Nephron (organoid): Measurements from ENCODE around the gene ZNF396.

Source experiments
- H3K27ac Mint-ChIP-seq, 3 experiments: 2 replicates each; pipeline ENCODE4 v1.8.0; 2020; ENCODE audit warnings: mixed read lengths in 3 of 3, mild to moderate bottlenecking in 2 of 3, moderate library complexity in 1 of 3
- H3K27me3 Mint-ChIP-seq: 2 replicates; pipeline ENCODE4 v1.8.0; 2021; ENCODE audit warnings: low read depth, mild to moderate bottlenecking, moderate library complexity, mixed read lengths
- H3K36me3 Mint-ChIP-seq: 2 replicates; pipeline ENCODE4 v1.8.0; 2020; ENCODE audit warnings: low read depth, mixed read lengths
- H3K4me1 Mint-ChIP-seq: 2 replicates; pipeline ENCODE4 v1.8.0; 2020; ENCODE audit warnings: mixed read lengths
- H3K4me3 Mint-ChIP-seq, 3 experiments: 2 replicates each; pipeline ENCODE4 v1.8.0; 2020; ENCODE audit warnings: mild to moderate bottlenecking in 3 of 3, mixed read lengths in 3 of 3, moderate library complexity in 2 of 3
- H3K9me3 Mint-ChIP-seq: 2 replicates; pipeline ENCODE4 v1.8.0; 2020; ENCODE audit warnings: mixed read lengths
- CTCF ChIP-seq, 3 experiments: fragments of 200-600 bp; sonication (generic); IDR thresholded peaks; one replicate each; pipeline ENCODE4 v1.5.0; 2021; ENCODE audit warnings: antibody characterized with exemption in 3 of 3; ENCODE audit not compliant: unreplicated experiment in 3 of 3

ZNF396 gene

GRCh38 chr18:35369126-35369525 is 8.0 kb downstream of the ZNF396 start:
- Mint-ChIP-seq H3K4me1 (no peaks in the 10 kb centered on the region), H3K27me3 (no peaks in the 10 kb centered on the region), H3K36me3 (peaks cover 4% of the 10 kb centered on the region), H3K9me3 (no peaks in the 10 kb centered on the region), H3K4me3 (no peak overlapping the region), H3K27ac (no peak overlapping the region)
- TF ChIP-seq CTCF (IDR thresholded peaks at IDR 0.05; ENCODE audit: unreplicated experiment in 3 of 3), result no peak

DNA sequence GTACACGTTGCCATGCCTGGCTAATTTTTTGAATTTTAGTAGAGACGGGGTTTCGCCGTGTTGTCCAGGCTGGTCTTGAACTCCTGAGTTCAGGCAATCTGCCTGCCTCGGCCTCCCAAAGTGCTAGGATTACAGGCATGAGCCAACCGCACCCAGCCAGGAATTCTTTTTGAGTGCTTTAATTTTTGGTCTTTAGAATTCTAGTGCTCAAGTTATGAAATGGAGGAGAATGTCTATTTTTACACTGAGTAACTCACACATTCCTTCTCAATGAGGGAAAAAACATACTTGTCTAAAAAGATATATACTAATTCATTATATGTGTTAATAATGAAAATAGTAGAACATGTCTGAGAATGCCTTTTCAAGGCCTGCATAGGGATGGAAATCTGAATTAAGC is 8.5 kb downstream of the ZNF396 start:
- Mint-ChIP-seq H3K9me3 (no peaks in the 10 kb centered on the region), H3K27ac (no peak overlapping the region), H3K4me3 (no peak overlapping the region), H3K27me3 (no peaks in the 10 kb centered on the region), H3K36me3 (peaks cover 4% of the 10 kb centered on the region), H3K4me1 (no peaks in the 10 kb centered on the region)
- no peak for TF ChIP-seq CTCF (IDR thresholded peaks at IDR 0.05; ENCODE audit: unreplicated experiment in 3 of 3)

DNA sequence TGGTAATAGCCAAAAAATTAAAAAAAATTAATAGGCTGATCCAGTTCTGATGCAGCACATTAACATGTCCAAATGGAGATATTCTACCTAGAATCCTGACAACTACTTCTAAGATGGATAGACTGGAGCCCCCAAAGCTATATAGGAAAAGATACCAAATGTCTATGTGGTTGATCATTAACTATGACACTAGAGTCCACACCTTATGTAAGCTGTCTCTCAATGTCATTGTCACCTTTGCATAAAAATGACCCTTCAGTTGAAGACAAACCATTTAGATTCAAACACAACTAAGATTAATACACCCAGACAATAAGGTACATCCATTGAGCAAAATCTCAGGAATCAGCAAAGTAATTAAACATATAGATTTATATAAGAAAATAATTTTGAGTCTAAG is 14.6 kb downstream of the ZNF396 start:
- H3K9me3 Mint-ChIP-seq, result no peaks in the 10 kb centered on the region
- no peak overlapping the region for H3K27ac Mint-ChIP-seq
- no peaks in the 10 kb centered on the region for H3K4me1 Mint-ChIP-seq
- TF ChIP-seq CTCF (IDR thresholded peaks at IDR 0.05; ENCODE audit: unreplicated experiment in 3 of 3), result no peak
- H3K4me3 Mint-ChIP-seq, result no peak overlapping the region
- no peaks in the 10 kb centered on the region for H3K36me3 Mint-ChIP-seq
- H3K27me3 Mint-ChIP-seq, result peaks cover 3% of the 10 kb centered on the region

DNA sequence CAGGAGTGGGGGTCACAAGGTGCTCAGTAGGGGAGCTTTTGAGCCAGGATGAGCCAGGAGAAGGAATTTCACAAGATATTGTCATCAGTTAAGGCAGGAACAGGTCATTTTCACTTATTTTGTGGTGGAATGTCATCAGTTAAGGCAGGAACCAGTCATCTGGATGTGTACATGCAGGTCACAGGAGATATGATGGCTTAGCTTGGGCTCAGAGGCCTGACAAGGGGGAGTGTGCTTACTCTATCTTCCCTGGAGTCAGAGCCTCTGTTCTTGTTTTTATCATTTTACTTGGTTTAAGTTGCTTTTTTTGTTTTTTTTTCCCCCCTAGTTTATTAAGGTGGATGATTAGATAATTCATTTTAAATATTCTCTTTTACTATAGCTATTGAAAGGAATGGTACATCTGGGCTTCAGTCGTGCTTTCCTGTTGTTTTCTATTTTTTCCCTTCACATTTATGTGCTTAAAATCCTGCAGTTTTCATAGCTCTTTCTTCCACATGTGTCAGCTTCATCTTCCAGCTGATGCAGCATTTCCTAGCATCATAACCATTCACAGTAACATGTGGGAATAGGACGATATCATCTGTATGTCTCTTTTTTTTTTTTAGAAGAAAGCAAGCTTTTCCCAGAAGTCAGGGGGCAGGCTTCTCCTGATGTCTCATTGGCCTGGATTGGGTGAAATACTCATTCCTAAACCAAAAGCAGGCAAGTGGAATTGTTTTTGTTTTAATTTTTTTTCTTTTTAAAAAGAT is 15.4 kb downstream of the ZNF396 start:
- H3K36me3 Mint-ChIP-seq, result no peaks in the 10 kb centered on the region
- no peaks in the 10 kb centered on the region for H3K9me3 Mint-ChIP-seq
- no peaks in the 10 kb centered on the region for H3K4me1 Mint-ChIP-seq
- H3K27me3 Mint-ChIP-seq, result peaks cover 3% of the 10 kb centered on the region
- H3K27ac Mint-ChIP-seq, result no peak overlapping the region
- no peak for TF ChIP-seq CTCF (IDR thresholded peaks at IDR 0.05; ENCODE audit: unreplicated experiment in 3 of 3)
- no peak overlapping the region for H3K4me3 Mint-ChIP-seq

DNA sequence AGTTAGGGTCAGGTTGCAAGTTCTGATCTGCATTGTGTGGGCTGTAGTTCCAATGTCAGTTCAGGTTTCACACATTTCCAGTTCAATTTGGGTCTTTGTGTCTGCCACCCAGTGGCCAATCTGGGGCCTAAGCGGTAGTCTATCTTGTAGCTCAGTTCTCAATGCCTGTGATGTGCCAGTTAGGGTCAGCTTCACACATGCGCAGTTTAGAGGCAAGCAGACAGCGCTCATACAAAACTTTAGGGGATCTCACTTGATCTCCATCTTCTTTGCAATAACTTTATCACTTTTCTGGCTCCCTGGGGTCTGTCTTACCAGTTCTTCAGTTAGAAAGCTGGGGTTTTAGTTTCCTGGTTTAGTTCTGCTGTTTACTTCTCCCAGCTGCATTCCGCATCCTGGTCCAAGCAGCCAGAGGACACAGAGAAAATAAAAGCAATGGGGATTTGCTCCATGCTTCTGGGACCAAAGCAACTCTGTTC is 22.0 kb downstream of the ZNF396 start:
- Mint-ChIP-seq H3K4me3 (peak overlapping the region in 2 of 3 experiments; percentile 22 to 33), H3K9me3 (peaks cover 16% of the 10 kb centered on the region), H3K4me1 (peaks cover 5% of the 10 kb centered on the region), H3K27ac (peak overlapping the region in 1 of 3 experiments; percentile 9), H3K27me3 (no peaks in the 10 kb centered on the region), H3K36me3 (peaks cover 4% of the 10 kb centered on the region)
- TF ChIP-seq CTCF (IDR thresholded peaks at IDR 0.05; ENCODE audit: unreplicated experiment in 3 of 3), result peak; percentile 57 to 69 (median 65)

- Mint-ChIP-seq H3K4me1 (peaks cover 5% of the 10 kb centered on the region), H3K27me3 (no peaks in the 10 kb centered on the region), H3K36me3 (peaks cover 4% of the 10 kb centered on the region), H3K9me3 (peaks cover 16% of the 10 kb centered on the region), H3K4me3 (no peak overlapping the region), H3K27ac (no peak overlapping the region)
- no peak for TF ChIP-seq CTCF (IDR thresholded peaks at IDR 0.05; ENCODE audit: unreplicated experiment in 3 of 3)
Measured at GRCh38 chr18:35352778-35353177, 24.4 kb downstream of the ZNF396 start.
